ES-I3 (cell line): Measurements from ENCODE around the gene AEBP1.

ENCODE experiments used
- H3K36me3 ChIP-seq: 2 replicates; pipeline ENCODE4 v1.6.1; 2013; ENCODE audit warnings: mild to moderate bottlenecking, low read length, control low read depth, moderate library complexity; ENCODE audit not compliant: insufficient read depth
- H3K4me1 ChIP-seq: 2 replicates; pipeline ENCODE4 v1.6.1; 2013; ENCODE audit warnings: mild to moderate bottlenecking, control low read depth, low read length; ENCODE audit not compliant: insufficient read depth
- H3K9ac ChIP-seq: 2 replicates; pipeline ENCODE4 v1.6.1; 2013; ENCODE audit warnings: low read depth, mild to moderate bottlenecking, low read length, moderate library complexity
- H3K9me3 ChIP-seq: 2 replicates; pipeline ENCODE4 v1.6.1; 2013; ENCODE audit warnings: mild to moderate bottlenecking, low read length, moderate library complexity; ENCODE audit not compliant: control insufficient read depth, insufficient read depth

The AEBP1 gene

DNA sequence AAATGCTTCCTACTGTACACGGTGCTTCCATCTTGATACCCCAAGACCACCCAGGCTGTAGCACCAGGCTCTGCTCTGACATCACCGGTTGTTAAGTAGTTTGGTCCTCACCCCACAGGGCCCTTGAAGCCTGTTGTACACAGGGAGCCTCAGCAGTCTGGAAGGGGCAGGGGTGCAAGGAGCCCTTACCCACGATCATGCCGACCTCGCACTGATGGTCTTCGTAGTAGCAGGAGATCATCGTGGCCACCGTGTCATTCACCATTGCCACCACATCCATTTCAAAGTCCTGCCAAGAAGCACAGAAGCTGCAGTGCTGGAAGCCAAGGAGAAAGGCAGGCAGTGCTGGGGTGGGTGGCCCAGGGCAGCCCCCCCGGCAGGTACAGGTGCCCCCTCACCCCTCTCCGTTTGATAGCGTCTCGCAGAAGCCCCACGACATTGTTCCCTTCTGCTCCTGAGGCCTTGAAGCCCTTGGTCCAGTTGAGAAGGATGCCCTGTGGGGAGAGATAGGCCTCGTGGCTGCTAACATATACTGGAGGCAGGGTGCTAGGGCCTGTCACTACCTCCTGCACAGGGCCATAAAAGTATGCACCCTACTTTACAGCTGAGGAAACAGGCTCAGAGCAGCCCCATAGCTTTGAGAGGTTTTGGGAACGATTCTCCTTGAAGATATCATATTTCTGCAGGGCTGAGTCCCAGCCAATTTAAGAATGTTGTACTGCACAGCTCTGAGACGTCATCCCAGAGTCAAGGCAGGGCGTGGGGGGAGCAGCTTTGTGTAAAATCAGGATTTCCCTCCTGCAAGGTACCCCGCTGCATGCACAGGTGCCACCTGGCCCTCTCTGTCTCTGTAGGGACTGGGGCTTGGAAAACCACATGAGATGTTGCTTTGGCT is 45.7 kb downstream of the AEBP1 start:
- Histone ChIP-seq H3K9ac (no peak overlapping the region), H3K4me1 (peaks cover 14% of the 10 kb centered on the region), H3K9me3 (no peaks in the 10 kb centered on the region), H3K36me3 (no peaks in the 10 kb centered on the region)

- H3K4me1 ChIP-seq, result peaks cover 14% of the 10 kb centered on the region
- H3K9ac ChIP-seq, result no peak overlapping the region
- no peaks in the 10 kb centered on the region for H3K36me3 ChIP-seq
- H3K9me3 ChIP-seq, result no peaks in the 10 kb centered on the region
Measured at GRCh38 chr7:44150466-44150832, 46.3 kb downstream of the AEBP1 start.

DNA sequence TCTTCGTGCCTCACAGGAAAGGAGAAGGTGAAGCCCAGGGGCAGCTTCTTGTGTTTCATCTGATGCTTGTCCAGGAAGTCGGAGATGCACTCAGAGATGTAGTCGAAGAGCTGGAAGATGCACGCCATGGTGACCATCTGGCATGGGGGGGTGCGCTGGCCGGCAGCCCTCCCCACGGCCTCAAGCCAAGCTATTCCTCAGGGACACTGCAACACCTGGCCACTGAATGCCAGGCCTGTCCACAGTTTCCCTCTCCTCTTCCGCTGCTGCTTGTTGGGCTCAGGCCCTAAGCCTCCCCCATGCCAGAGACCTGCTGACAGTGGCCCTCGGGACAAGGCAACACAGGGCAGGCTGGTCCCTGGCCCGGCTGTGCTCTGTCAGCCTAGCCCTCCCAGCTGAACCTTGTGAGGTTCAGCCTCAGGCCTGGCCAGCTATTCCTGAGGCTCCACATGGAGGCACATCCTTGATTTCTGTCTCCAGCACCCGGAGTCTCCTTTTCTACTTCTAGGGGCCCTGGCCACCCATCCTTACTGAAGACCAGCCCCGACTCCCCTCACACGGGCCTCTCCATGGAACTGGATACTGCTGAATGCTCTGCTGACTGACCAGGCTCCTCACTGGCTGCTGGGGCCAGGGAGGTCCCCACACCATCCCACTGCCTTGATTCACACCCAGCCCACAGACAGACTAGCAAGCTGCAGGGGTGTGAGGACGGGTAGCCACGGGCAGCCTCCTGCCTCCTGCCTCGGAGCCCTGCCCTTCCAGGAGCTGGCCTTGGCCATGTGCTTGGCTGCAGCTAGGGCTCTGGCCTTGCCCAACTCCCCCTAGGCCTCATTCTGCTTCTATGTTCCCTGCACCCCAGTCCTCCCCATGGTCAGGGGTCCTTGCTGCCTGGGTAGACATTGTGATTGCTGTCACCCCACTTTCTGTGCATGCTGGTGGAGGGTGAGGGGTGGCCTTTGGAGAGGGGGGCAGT is 47.1 kb downstream of the AEBP1 start:
- Histone ChIP-seq H3K9me3 (no peaks in the 10 kb centered on the region), H3K36me3 (no peaks in the 10 kb centered on the region), H3K9ac (no peak overlapping the region), H3K4me1 (peaks cover 14% of the 10 kb centered on the region)

DNA sequence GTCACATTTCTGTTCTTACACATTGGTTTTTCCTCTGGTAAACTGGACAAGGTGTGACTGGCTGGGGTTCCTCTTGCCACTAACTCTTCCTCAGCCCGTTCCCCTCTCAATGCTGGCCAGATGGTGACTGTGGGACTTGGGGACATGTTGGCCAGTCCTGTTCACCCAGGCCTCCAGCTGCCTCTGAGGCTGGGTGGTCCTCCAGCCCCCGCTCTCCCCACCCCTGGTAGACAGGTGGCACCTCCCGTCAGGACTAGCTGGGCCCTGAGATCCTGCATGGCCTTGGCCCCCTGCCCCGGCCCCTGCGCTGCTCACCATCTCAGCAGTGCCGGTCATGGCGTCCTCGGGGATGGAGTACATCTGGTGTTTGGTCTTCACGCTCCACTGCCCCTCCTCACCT is 47.8 kb downstream of the AEBP1 start:
- H3K9me3 ChIP-seq, result no peaks in the 10 kb centered on the region
- peaks cover 10% of the 10 kb centered on the region for H3K4me1 ChIP-seq
- no peaks in the 10 kb centered on the region for H3K36me3 ChIP-seq
- H3K9ac ChIP-seq, result no peak overlapping the region

GRCh38 chr7:44152971-44153947 is 49.1 kb downstream of the AEBP1 start:
- no peak overlapping the region for H3K9ac ChIP-seq
- H3K36me3 ChIP-seq, result no peaks in the 10 kb centered on the region
- no peaks in the 10 kb centered on the region for H3K9me3 ChIP-seq
- no peaks in the 10 kb centered on the region for H3K4me1 ChIP-seq

GRCh38 chr7:44153948-44154335 is 49.8 kb downstream of the AEBP1 start:
- no peak overlapping the region for H3K9ac ChIP-seq
- no peaks in the 10 kb centered on the region for H3K4me1 ChIP-seq
- no peaks in the 10 kb centered on the region for H3K36me3 ChIP-seq
- H3K9me3 ChIP-seq, result no peaks in the 10 kb centered on the region

GRCh38 chr7:44154703-44155102 is 50.6 kb downstream of the AEBP1 start:
- no peaks in the 10 kb centered on the region for H3K9me3 ChIP-seq
- no peak overlapping the region for H3K9ac ChIP-seq
- no peaks in the 10 kb centered on the region for H3K4me1 ChIP-seq
- H3K36me3 ChIP-seq, result no peaks in the 10 kb centered on the region

- no peak overlapping the region for H3K9ac ChIP-seq
- no peaks in the 10 kb centered on the region for H3K9me3 ChIP-seq
Measured at GRCh38 chr7:44155191-44156185, 51.3 kb downstream of the AEBP1 start.

GRCh38 chr7:44156453-44157010 is 52.4 kb downstream of the AEBP1 start:
- Histone ChIP-seq H3K9ac (no peak overlapping the region), H3K36me3 (no peaks in the 10 kb centered on the region), H3K9me3 (no peaks in the 10 kb centered on the region), H3K4me1 (no peaks in the 10 kb centered on the region)

More at GRCh38 chr7:44155191-44156185, 51.3 kb downstream of the AEBP1 start:
- H3K36me3 ChIP-seq, result no peaks in the 10 kb centered on the region
- H3K4me1 ChIP-seq, result no peaks in the 10 kb centered on the region

DNA sequence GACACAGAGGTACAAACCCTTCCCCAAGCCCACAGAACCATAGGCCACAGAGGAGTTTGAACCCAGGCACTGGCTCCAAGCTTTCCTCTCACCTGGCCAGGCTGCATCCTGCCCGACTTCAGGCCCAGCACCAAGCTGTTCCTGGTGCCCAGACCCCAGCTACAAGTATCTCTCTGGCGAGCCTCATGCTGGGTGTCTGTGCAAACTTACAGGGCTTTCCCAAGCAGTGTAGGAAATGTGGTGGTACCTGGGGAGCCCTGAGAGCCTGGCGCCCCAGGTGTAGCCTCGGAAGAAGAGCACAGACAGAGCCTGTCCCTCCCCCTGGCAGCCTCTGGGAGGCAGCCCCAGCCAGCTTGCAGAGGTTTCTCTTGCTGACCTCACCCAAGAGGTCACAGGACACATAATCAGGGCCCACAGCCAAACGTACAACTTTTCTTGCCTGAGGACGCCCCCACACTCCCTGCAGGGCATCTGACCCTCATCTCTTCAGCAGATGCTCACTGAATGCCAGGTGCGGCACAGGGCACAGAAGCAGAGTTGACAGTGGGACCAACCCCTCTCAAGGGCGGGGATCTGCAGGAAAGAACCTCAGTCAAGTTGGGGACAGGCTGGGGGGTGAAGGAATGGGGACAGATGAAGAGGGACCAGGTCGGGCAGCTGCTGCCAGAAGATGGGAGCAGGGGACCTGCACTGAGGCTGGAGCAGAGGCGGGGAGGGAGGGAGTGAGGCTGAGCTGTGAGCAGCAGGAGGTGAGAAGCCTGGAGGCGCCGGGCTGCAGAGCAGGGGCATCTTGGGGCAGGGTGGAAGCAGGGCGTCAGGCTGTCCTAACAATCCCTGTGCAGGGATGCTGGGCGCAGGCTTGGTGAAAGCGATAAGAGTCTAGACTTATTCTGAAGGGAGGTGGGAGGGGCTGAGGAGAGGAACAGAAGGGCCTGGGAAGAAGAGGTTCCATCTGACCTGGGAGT is 53.3 kb downstream of the AEBP1 start:
- no peak overlapping the region for H3K9ac ChIP-seq
- H3K4me1 ChIP-seq, result no peaks in the 10 kb centered on the region
- H3K36me3 ChIP-seq, result no peaks in the 10 kb centered on the region
- no peaks in the 10 kb centered on the region for H3K9me3 ChIP-seq

- Histone ChIP-seq H3K9me3 (no peaks in the 10 kb centered on the region), H3K9ac (no peak overlapping the region), H3K36me3 (no peaks in the 10 kb centered on the region), H3K4me1 (peaks cover 5% of the 10 kb centered on the region; the same call in 1 of the 2 replicates)
Measured at GRCh38 chr7:44158096-44158872, 54.1 kb downstream of the AEBP1 start.
